Gastrocnemius medialis (tissue), 4 donors: ENCODE results near the gene BAG5. TPM values are rescaled to one million over a fixed set of nuclear protein-coding genes. Genes with fewer than 3 reads are reported as not detected.

Source experiments
- ATAC-seq, 2 donors: fragments of 150-250 bp; one replicate each; pipeline ENCODE4 v1.9.1; 2016
- DNase-seq, 2 donors: peaks; one replicate each; pipeline ENCODE4 v3.0.0-alpha.2; 2019
- H3K27ac ChIP-seq, 4 donors: fragments of 200-600 bp; sonication (generic); 1 replicate in 1 of 4; 2 replicates in 3 of 4; pipeline ENCODE4 v1.5.1; 2016 to 2018; ENCODE audit warnings: mild to moderate bottlenecking in 2 of 4, moderate library complexity in 1 of 4
- H3K27me3 ChIP-seq, 3 donors: fragments of 200-600 bp; sonication (generic) in 2 of 3; 1 replicate in 1 of 3; 2 replicates in 2 of 3; pipeline versions ENCODE4 v1.5.1 to v1.6.0; 2016 to 2019; ENCODE audit warnings: mild to moderate bottlenecking in 1 of 3, moderate library complexity in 1 of 3
- H3K36me3 ChIP-seq, 2 donors: fragments of 200-600 bp; sonication (generic) in 1 of 2; one replicate each; pipeline ENCODE4 v1.5.1; 2017 to 2018
- H3K4me1 ChIP-seq, 2 donors: fragments of 200-600 bp; sonication (generic) in 1 of 2; one replicate each; pipeline ENCODE4 v1.5.1; 2016 to 2017; ENCODE audit warnings: mild to moderate bottlenecking in 2 of 2
- H3K4me3 ChIP-seq, 4 donors: fragments of 200-600 bp; sonication (generic) in 3 of 4; 1 replicate in 1 of 4; 2 replicates in 3 of 4; pipeline ENCODE4 v1.5.1; 2016 to 2019; ENCODE audit warnings: mild to moderate bottlenecking in 2 of 4
- H3K9me3 ChIP-seq, 3 donors: fragments of 200-600 bp; sonication (generic) in 2 of 3; 1 replicate in 1 of 3; 2 replicates in 2 of 3; pipeline ENCODE4 v1.5.1; 2016 to 2019
- CTCF ChIP-seq, 5 experiments: fragments of 450-650 bp in 3 of 5; fragments of 200-600 bp in 2 of 5; sonication (generic) in 2 of 5; IDR thresholded peaks in 4 of 5; conservative IDR thresholded peaks in 1 of 5; 1 replicate in 4 of 5; 2 replicates in 1 of 5; pipeline ENCODE4 v1.5.1; 2016 to 2019; ENCODE audit warnings: antibody characterized with exemption in 5 of 5, mild to moderate bottlenecking in 3 of 5, moderate library complexity in 3 of 5
- POLR2A ChIP-seq, 2 donors: fragments of 450-650 bp; IDR thresholded peaks; one replicate each; pipeline ENCODE4 v1.6.1; 2017; ENCODE audit warnings: antibody characterized with exemption in 2 of 2, mild to moderate bottlenecking in 2 of 2, moderate library complexity in 2 of 2
- in situ Hi-C, 4 donors: fragments of 200-750 bp; cut with MboI; loops; one replicate each; pipeline versions ENCODE4 v1.15.0 to v1.8.0; 2017; ENCODE audit warnings: low sequenced_read_pairs in 4 of 4
- intact Hi-C: fragments of 100-400 bp; cut with DNase I; formaldehyde crosslinking; loops from one replicate; pipeline ENCODE4 v1.15.1; 2023; ENCODE audit warnings: low total_unique reads
- total RNA-seq, 4 donors: library from RNA; depleted of rRNA; stranded (reverse); fragments of >200 nt; gene quantifications; one replicate each; pipeline versions ENCODE4 v1.1.0 to v1.2.3, GENCODE V29; 2016

BAG5 gene
- total RNA-seq, 4 donors from 2014 or later, result 16.9 to 22.6 (median 21.0) TPM

DNA sequence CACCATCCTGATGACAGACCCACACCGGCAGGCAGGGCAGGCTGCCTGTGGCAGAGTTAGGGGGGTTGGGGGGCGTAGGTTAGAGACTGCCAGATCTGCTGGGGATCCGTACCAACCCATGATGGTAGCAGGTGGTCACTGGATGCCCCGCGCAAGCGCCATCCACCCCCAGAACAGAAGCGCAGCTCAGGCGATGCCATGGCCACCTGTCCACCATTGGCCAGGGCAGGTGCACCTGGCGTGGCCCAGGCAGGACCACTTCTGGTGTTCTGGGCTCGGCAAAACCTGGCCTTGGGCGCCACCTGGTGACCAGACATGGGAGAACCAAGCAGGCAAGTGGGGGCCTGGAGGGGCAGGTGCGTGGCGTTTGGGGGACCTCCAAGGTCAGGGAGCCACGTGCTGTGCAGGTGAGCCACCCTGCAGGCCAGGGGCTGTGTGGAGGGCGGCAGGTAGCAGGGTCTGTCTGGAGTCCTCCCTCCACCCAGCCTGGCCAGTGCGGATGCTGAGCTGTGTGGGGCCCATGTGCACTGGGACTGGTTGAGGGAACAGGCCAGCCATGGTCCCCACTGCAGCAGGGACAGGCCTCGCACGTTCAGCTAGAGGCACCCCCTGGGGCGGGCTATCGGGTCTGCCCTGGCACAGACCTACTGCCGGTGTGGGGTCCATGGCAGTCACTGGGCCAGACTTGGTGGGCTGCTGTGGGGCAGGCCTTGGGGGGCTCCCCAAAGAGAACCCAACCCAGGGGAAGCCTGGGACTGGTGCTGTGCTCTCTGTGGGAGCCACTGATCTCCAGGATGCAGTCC lies 15.6 kb downstream of the BAG5 start:
- Histone ChIP-seq H3K27me3 (no peaks in the 10 kb centered on the region), H3K36me3 (no peaks in the 10 kb centered on the region), H3K9me3 (no peaks in the 10 kb centered on the region), H3K27ac (no peak overlapping the region), H3K4me1 (peaks cover 13 to 58% of the 10 kb centered on the region in 2 donors), H3K4me3 (no peak overlapping the region)
- ATAC-seq (peak; percentile 23 to 34), DNase-seq (peak in 1 of 2 donors; percentile 60)
- intact Hi-C loops, result loop anchor here (1.0 to 5.0 kb wide), 2 partner anchors 29 to 45 kb away; no protein-coding TSS in a partner anchor
- in situ Hi-C loops, result no loop called here
- TF ChIP-seq POLR2A (IDR thresholded peaks at IDR 0.05), result no peak
- peak; percentile 83 to 97 (median 92) for TF ChIP-seq CTCF (IDR thresholded peaks at IDR 0.05 in 4 of 5, conservative IDR thresholded peaks at IDR 0.05 in 1 of 5)

GRCh38 chr14:103545915-103546651 lies 16.4 kb downstream of the BAG5 start:
- H3K4me1 ChIP-seq, result peaks cover 7 to 50% of the 10 kb centered on the region in 2 donors

DNA sequence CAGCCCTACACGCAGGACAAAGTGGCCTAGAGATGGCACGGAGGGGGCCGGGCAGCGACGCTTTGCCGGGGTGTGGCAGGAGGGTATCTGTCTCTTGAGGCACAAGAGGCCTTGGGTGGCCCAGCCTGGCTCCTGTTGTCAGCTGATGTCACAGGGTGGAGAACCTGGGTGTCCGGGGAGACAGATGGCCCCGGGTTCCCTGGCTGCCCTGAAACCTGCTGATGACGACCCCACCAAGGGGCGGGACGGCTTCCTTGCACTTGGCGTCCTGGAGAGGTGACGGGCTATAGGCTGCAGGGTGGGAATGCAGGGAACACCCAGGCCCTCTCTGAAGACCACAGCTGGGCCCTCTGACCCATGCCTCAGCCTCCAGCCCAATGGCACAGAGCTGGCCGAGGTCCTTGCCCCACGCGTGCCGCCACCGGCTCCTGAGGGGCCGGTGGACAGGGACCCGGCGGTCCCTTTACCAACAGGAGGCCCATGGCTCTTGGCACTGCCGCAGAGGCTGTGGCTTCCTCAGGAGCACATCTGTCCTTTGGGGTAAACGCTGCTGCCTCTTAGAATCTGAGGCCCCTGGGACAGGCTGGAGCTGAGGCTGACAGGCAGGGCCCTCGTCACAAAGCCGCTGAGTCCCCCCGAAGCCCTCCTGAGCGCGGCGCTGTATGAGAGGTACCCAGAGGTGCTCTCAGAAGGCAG lies 17.1 kb downstream of the BAG5 start:
- intact Hi-C loops, result loop anchor here (5.0 kb wide), 1 partner anchor 43 kb away; no protein-coding TSS in a partner anchor
- no peak for TF ChIP-seq CTCF (IDR thresholded peaks at IDR 0.05 in 4 of 5, conservative IDR thresholded peaks at IDR 0.05 in 1 of 5)
- TF ChIP-seq POLR2A (IDR thresholded peaks at IDR 0.05), result no peak

More at GRCh38 chr14:103545915-103546651, 16.4 kb downstream of the BAG5 start:
- Histone ChIP-seq H3K9me3 (no peaks in the 10 kb centered on the region), H3K36me3 (no peaks in the 10 kb centered on the region), H3K4me3 (no peak overlapping the region), H3K27me3 (no peaks in the 10 kb centered on the region), H3K27ac (no peak overlapping the region)
- intact Hi-C loops (loop anchor here (1.0 to 5.0 kb wide), 2 partner anchors 28 to 44 kb away; no protein-coding TSS in a partner anchor), in situ Hi-C loops (no loop called here)
- TF ChIP-seq POLR2A (IDR thresholded peaks at IDR 0.05), result no peak
- TF ChIP-seq CTCF (IDR thresholded peaks at IDR 0.05 in 4 of 5, conservative IDR thresholded peaks at IDR 0.05 in 1 of 5), result no peak
- ATAC-seq (no peak), DNase-seq (no peak)

DNA sequence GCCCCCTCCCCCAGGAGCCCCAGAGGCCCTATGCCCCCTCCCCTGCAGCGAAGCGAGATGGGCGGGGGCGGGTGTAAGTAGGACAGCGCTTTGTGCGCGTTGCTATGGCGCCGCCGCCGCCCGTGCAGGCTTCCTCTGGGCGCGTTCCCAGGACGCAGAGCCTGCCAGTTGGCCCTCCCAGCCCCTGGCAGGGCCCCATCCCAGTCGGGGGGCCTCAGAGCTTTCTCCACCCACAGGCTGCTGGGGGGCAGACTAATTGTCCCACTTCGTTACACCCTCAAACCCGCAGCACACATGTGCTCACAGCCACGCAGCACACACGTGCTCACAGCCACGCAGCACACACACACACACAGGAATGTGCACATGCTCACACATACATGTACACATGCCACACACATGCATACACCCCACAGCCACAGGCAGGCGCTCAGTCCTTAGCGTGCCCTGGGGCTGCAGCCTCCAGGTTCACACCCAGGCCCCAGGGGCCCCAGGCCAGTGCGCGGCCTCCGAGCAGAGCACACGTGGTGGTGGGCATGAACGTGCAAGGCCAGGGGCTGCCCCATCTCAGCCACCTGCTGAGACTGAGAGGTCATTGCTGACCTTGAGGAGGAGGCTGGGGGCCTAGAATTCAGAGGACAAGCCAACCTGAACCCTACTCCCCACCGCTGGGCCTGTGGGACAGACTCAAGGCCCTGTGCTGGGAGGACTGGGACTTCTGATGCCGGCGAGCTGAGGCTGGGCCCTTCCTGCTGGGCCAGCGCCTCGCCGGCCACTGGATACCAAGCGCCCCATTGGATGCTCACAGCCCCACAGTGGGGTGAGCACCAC lies 17.9 kb downstream of the BAG5 start:
- ATAC-seq (no peak), DNase-seq (no peak)
- H3K4me1 ChIP-seq, result peaks cover 15 to 46% of the 10 kb centered on the region in 2 donors
- in situ Hi-C loops, result no loop called here
- H3K9me3 ChIP-seq, result no peaks in the 10 kb centered on the region
- peak overlapping the region in 1 of 4 donors; percentile 23 for H3K27ac ChIP-seq
- intact Hi-C loops, result loop anchor here (5.0 kb wide), 1 partner anchor 42 kb away; no protein-coding TSS in a partner anchor
- no peaks in the 10 kb centered on the region for H3K36me3 ChIP-seq
- no peaks in the 10 kb centered on the region for H3K27me3 ChIP-seq
- TF ChIP-seq POLR2A (IDR thresholded peaks at IDR 0.05), result no peak
- no peak for TF ChIP-seq CTCF (IDR thresholded peaks at IDR 0.05 in 4 of 5, conservative IDR thresholded peaks at IDR 0.05 in 1 of 5)
- H3K4me3 ChIP-seq, result no peak overlapping the region

More for the DNA sequence above, 17.1 kb downstream of the BAG5 start:
- H3K4me1 ChIP-seq, result peaks cover 13 to 49% of the 10 kb centered on the region in 2 donors
- H3K27me3 ChIP-seq, result no peaks in the 10 kb centered on the region
- no peaks in the 10 kb centered on the region for H3K36me3 ChIP-seq
- in situ Hi-C loops, result no loop called here
- ATAC-seq, result no peak
- no peaks in the 10 kb centered on the region for H3K9me3 ChIP-seq
- H3K27ac ChIP-seq, result no peak overlapping the region
- no peak overlapping the region for H3K4me3 ChIP-seq
- DNase-seq, result no peak
